ENCODE data around the gene MSANTD1.

MSANTD1 gene

DNA sequence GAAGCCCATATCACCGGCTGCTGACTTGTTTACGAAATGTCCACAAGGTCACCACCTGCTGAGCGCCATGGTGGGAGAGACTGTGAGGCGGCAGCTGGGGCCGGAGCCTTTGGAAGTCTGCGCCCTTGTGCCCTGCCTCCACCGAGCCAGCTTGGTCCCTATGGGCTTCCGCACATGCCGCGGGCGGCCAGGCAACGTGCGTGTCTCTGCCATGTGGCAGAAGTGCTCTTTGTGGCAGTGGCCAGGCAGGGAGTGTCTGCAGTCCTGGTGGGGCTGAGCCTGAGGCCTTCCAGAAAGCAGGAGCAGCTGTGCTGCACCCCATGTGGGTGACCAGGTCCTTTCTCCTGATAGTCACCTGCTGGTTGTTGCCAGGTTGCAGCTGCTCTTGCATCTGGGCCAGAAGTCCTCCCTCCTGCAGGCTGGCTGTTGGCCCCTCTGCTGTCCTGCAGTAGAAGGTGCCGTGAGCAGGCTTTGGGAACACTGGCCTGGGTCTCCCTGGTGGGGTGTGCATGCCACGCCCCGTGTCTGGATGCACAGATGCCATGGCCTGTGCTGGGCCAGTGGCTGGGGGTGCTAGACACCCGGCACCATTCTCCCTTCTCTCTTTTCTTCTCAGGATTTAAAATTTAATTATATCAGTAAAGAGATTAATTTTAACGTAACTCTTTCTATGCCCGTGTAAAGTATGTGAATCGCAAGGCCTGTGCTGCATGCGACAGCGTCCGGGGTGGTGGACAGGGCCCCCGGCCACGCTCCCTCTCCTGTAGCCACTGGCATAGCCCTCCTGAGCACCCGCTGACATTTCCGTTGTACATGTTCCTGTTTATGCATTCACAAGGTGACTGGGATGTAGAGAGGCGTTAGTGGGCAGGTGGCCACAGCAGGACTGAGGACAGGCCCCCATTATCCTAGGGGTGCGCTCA is 8.7 kb upstream of the MSANTD1 start:
- TF ChIP-seq POLR2AphosphoS5 (IDR thresholded peaks at IDR 0.05; ENCODE audit: low read depth) (no peak), GABPA (IDR thresholded peaks at IDR 0.05; ENCODE audit: low read depth) (no peak), SPI1 (IDR thresholded peaks at IDR 0.05; ENCODE audit: borderline replicate concordance, low read depth) (no peak), CTCF (IDR thresholded peaks at IDR 0.05; ENCODE audit: insufficient read depth, low read length) (no peak)
- TF ChIP-seq, protein P1, sequence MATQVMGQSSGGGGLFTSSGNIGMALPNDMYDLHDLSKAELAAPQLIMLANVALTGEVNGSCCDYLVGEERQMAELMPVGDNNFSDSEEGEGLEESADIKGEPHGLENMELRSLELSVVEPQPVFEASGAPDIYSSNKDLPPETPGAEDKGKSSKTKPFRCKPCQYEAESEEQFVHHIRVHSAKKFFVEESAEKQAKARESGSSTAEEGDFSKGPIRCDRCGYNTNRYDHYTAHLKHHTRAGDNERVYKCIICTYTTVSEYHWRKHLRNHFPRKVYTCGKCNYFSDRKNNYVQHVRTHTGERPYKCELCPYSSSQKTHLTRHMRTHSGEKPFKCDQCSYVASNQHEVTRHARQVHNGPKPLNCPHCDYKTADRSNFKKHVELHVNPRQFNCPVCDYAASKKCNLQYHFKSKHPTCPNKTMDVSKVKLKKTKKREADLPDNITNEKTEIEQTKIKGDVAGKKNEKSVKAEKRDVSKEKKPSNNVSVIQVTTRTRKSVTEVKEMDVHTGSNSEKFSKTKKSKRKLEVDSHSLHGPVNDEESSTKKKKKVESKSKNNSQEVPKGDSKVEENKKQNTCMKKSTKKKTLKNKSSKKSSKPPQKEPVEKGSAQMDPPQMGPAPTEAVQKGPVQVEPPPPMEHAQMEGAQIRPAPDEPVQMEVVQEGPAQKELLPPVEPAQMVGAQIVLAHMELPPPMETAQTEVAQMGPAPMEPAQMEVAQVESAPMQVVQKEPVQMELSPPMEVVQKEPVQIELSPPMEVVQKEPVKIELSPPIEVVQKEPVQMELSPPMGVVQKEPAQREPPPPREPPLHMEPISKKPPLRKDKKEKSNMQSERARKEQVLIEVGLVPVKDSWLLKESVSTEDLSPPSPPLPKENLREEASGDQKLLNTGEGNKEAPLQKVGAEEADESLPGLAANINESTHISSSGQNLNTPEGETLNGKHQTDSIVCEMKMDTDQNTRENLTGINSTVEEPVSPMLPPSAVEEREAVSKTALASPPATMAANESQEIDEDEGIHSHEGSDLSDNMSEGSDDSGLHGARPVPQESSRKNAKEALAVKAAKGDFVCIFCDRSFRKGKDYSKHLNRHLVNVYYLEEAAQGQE (IDR thresholded peaks at IDR 0.05; ENCODE audit: insufficient replicate concordance, low read depth): no peak
- DNase-seq (ENCODE audit: low read depth in 1 of 2, low spot score in 1 of 2): no peak
- Histone ChIP-seq H3K4me3 (replicated peaks; ENCODE audit: insufficient read depth, low read length) (no peak overlapping the region), H3K27ac (replicated peaks) (no peak overlapping the region), H3K27me3 (ENCODE audit: insufficient read depth, poor library complexity, severe bottlenecking) (no peaks in the 10 kb centered on the region)

DNA sequence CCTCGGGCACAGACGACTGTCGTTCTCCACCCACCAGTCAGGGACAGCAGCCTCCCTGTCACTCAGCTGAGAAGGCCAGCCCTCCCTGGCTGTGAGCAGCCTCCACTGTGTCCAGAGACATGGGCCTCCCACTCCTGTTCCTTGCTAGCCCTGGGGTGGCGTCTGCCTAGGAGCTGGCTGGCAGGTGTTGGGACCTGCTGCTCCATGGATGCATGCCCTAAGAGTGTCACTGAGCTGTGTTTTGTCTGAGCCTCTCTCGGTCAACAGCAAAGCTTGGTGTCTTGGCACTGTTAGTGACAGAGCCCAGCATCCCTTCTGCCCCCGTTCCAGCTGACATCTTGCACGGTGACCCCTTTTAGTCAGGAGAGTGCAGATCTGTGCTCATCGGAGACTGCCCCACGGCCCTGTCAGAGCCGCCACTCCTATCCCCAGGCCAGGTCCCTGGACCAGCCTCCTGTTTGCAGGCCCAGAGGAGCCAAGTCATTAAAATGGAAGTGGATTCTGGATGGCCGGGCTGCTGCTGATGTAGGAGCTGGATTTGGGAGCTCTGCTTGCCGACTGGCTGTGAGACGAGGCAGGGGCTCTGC is 7.9 kb upstream of the MSANTD1 start:
- Histone ChIP-seq H3K4me3 (replicated peaks; ENCODE audit: insufficient read depth, low read length) (no peak overlapping the region), H3K27me3 (ENCODE audit: insufficient read depth, poor library complexity, severe bottlenecking) (no peaks in the 10 kb centered on the region), H3K27ac (replicated peaks) (no peak overlapping the region)
- TF ChIP-seq, protein P1 (IDR thresholded peaks at IDR 0.05; ENCODE audit: insufficient replicate concordance, low read depth): no peak
- TF ChIP-seq CTCF (IDR thresholded peaks at IDR 0.05; ENCODE audit: insufficient read depth, low read length) (no peak), GABPA (IDR thresholded peaks at IDR 0.05; ENCODE audit: low read depth) (no peak), SPI1 (IDR thresholded peaks at IDR 0.05; ENCODE audit: borderline replicate concordance, low read depth) (no peak), POLR2AphosphoS5 (IDR thresholded peaks at IDR 0.05; ENCODE audit: low read depth) (no peak)
- DNase-seq (ENCODE audit: low read depth in 1 of 2, low spot score in 1 of 2): no peak

DNA sequence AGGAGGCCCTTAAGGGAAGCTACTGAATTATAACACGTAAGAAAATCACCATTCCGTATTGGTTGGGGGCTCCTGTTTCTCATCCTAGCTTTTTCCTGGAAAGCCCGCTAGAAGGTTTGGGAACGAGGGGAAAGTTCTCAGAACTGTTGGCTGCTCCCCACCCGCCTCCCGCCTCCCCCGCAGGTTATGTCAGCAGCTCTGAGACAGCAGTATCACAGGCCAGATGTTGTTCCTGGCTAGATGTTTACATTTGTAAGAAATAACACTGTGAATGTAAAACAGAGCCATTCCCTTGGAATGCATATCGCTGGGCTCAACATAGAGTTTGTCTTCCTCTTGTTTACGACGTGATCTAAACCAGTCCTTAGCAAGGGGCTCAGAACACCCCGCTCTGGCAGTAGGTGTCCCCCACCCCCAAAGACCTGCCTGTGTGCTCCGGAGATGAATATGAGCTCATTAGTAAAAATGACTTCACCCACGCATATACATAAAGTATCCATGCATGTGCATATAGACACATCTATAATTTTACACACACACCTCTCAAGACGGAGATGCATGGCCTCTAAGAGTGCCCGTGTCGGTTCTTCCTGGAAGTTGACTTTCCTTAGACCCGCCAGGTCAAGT is 6.9 kb upstream of the MSANTD1 start:
- TF ChIP-seq GABPA (IDR thresholded peaks at IDR 0.05; ENCODE audit: low read depth) (no peak), CTCF (IDR thresholded peaks at IDR 0.05; ENCODE audit: insufficient read depth, low read length) (no peak), POLR2AphosphoS5 (IDR thresholded peaks at IDR 0.05; ENCODE audit: low read depth) (no peak), SPI1 (IDR thresholded peaks at IDR 0.05; ENCODE audit: borderline replicate concordance, low read depth) (no peak)
- TF ChIP-seq, protein P1 (IDR thresholded peaks at IDR 0.05; ENCODE audit: insufficient replicate concordance, low read depth): no peak
- no peak overlapping the region for H3K4me3 ChIP-seq (replicated peaks; ENCODE audit: insufficient read depth, low read length)
- no peak for DNase-seq (ENCODE audit: low read depth in 1 of 2, low spot score in 1 of 2)
- H3K27ac ChIP-seq (replicated peaks): no peak overlapping the region
- H3K27me3 ChIP-seq (ENCODE audit: insufficient read depth, poor library complexity, severe bottlenecking): no peaks in the 10 kb centered on the region

Data from HL-60 (cell line).